NCI-H510A (cell line): ENCODE measurements around the gene NRBF2.
A peak's percentile ranks its signal among the peaks of the same experiment; 100 is the strongest.
"Not testable (repeated sequence)": the region's sequence is repeated elsewhere in the genome, so short reads cannot be mapped to it uniquely, and the experiment has no call there.

Experiments
- DNase-seq: peaks from one replicate; lab custom pipeline; 2025; lab: John Stamatoyannopoulos, UW

The NRBF2 gene

GRCh38 chr10:63119041-63119440, 14.1 kb upstream of the NRBF2 start:
- no peak for DNase-seq

GRCh38 chr10:63120554-63120953, 12.6 kb upstream of the NRBF2 start:
- DNase-seq, result no peak

- no peak for DNase-seq
These were observed 9.3 kb upstream of the NRBF2 start for GRCh38 chr10:63123727-63124362.

- no peak for DNase-seq
These were observed 7.7 kb upstream of the NRBF2 start for GRCh38 chr10:63125459-63125858.

- DNase-seq, result no peak
These were observed 4.7 kb upstream of the NRBF2 start for GRCh38 chr10:63128443-63128842.

DNA sequence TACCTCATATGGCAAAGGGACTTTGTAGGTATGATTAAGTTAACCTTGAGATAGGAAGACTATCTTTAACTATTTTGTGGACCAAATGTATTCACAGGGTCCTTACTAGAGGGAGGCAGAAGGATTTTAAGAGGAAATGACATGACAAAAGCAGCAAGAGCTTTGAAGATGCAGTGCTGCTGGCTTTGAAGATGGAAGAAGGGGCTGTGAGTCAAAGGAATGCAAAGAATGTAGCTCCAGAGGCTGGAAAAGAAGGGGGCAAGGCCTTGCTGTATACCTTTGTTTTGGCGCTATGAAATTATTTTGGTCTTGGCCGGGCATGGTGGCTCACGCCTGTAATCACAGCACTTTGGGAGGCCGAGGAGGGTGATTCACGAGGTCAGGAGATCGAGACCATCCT, 3.2 kb upstream of the NRBF2 start:
- no peak for DNase-seq

DNA sequence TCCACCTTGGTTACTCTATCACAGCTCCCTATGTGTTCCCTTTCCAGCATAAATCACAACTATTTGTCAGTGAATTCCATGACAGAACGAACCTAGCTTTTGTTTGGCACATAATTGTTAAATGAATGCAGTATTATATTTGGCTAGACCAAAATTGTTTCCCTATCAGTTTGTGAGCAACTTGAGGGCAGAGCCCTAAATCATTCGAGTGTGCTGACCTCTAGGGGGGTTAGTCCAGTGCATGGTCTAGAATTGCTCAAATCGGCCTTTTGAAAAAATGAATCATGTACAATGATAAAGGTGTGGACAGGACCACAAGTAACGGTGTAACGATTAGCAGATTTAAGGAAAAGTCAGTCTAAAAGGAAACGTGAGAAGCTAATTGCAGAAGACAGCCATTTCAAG, 475 bp upstream of the NRBF2 start:
- DNase-seq, result no peak

GRCh38 chr10:63133821-63134557, 861 bp downstream of the NRBF2 start:
- DNase-seq, result no peak

DNA sequence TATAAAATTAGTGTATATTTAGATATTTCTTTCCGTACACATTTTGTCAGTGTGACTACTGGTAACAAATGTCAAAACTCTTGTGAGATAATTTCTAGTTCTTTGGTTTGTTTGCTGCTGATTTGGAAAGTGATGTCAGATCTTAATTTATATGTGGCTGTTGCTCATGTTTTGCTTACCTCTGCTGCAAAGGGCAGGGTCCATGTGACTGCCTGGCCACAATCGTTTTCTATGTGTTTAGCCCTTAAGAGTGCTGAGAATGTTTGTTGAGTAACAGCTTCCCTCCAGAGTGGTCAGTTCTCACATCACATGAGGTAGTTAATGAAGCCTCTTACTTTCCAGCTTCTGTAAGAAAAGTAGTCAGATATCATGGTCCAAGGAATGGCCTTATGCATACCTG, 4.2 kb downstream of the NRBF2 start:
- no peak for DNase-seq

DNA sequence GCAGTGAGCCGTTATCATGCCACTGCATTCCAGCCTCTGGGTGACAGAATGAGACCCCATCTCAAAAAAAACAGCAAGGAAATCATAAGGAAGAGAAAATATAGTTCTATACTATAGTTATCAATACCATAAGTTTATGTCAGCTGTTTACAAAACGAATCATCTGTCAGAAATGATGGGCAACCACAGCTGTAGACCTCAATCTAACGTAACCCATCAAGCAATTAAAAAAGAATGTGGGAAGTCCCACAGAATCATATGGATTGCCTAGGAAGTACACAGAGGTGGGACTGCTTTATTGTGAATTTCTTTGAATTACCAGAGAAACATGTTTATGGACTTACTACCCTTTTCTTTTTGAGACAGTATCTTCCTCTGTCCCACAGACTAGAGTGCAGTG, 6.9 kb downstream of the NRBF2 start:
- no peak for DNase-seq

DNA sequence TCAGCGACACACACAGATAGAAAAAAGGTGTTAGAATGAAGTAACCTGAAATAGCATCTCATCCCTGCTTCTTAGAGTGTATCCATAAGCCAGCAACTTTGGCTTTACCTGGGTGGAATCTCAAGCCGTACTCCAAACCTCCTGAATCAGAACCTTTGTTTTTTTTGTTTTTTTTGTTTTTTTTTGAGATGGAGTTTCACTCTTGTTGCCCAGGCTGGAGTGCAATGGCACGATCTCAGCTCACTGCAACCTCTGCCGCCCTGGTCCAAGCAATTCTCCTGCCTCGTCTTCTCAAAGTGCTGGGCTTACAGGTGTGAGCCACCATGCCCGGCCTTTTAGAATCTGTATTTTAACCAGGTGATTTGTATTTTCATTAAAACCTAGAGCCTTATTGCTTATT, 9.0 kb downstream of the NRBF2 start:
- no peak for DNase-seq

- DNase-seq, result no peak
These were observed 10.9 kb downstream of the NRBF2 start for GRCh38 chr10:63143987-63144386.

GRCh38 chr10:63145782-63146181, 12.7 kb downstream of the NRBF2 start:
- no peak for DNase-seq

DNA sequence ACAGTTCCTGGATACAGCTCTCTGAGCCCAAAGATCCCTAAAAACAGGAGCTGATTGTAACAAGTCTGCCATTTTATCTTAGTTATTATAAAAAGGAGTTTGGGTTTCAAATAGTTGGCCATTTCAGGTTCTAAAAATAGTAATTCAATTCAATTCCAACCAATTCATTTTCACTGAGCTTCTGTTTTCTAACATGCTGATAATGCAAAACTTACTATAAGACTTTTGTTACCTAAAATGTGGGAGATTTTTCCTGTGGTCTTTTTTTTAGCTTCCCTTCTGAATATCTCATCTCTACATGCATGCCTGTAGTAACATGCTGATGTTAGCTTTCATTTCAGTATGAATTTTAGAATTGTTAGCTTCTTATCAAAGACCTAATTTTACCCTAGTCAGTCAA, 13.4 kb downstream of the NRBF2 start:
- no peak for DNase-seq

GRCh38 chr10:63150745-63151144, 17.6 kb downstream of the NRBF2 start:
- DNase-seq, result no peak

DNA sequence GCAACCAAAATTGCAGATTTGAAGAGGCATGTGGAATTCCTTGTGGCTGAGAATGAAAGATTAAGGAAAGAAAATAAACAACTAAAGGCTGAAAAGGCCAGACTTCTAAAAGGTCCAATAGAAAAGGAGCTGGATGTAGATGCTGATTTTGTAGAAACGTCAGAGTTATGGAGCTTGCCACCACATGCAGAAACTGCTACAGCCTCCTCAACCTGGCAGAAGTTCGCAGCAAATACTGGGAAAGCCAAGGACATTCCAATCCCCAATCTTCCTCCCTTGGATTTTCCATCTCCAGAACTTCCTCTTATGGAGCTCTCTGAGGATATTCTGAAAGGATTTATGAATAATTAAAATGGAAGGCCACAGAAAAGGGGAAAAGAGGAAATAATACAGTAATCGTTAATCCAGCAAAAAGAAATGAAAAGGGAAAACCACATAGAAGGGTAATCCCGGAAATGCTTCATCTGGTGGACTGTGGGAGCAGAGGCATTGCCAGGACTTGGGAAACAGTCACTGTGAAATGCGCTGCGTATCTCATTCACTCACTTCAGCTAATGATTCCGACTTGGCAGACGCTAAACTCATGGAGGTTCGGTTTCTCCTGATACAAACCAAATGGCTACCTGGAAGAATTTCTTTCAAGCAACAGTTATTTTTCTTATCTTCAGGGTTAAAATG, 20.9 kb downstream of the NRBF2 start:
- not testable (repeated sequence) for DNase-seq

- DNase-seq, result no peak
These were observed 21.6 kb downstream of the NRBF2 start for GRCh38 chr10:63154546-63155387.

- no peak for DNase-seq
These were observed 22.4 kb downstream of the NRBF2 start for GRCh38 chr10:63155388-63156020.

GRCh38 chr10:63156236-63156635, 23.1 kb downstream of the NRBF2 start:
- DNase-seq, result no peak

DNA sequence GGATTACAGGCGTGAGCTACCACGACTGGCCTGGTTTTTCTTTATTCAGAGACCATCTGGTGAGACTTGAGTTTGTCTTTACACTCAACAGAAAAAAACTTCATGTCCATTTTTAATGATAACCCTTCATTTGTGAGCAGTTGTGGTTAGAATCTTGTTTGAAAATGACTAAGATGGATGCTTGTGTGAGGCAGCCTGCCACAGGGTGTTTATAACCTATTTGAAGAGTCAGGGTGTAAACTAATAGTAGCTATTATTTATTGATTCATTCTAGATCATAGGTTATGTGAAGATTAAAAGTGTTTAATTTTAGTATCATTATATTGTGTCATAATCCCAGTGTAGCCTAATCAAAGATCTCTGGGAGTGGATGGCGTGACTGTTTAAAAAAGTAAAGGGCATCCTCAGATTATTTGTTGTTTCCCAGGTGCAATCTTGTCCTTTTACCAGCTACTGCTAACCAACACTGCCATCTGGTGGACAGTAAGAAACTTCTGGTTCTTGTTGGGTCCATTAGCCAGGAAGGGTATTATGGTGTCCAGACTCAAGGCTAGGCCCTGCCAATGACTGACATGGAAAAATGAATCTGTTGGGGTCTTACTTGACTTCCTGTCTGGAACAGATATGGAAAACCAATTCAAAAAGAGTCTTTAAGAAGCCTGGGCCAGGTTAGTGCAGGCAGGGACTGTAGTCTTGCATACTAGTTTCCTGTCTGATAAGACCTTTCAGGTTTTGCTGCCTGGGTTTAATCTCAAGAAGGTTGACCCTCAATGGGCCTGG, 24.9 kb downstream of the NRBF2 start:
- DNase-seq, result peak; percentile 45

DNA sequence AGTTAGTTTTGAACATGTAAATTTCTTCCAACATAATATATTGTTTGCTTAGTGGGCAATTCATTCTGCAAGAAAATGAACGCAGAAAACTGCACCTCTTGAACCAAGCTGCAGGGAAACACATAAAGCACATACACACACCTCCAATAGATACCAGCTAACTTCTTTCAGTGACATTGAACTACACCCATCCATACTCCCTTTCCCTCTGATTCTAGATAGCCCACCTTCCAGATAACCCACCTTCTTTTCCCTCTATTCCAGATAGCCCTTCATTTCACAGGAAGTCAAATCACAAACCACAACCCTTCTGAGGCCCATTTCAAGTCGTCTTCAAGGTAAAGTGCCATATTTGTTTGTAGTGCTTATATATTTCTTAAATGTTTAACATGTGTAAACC, 28.5 kb downstream of the NRBF2 start:
- DNase-seq, result no peak
